GM20000 (cell line): Measurements from ENCODE around the gene KIAA0513.

Experiments used
- DNase-seq: peaks from one replicate; pipeline ENCODE4 v3.0.0; 2012; ENCODE audit warnings: low spot score
- CTCF ChIP-seq: IDR thresholded peaks from 2 replicates; pipeline ENCODE4 v1.5.1; 2012; ENCODE audit warnings: mild to moderate bottlenecking, control low read depth; ENCODE audit errors: extremely low read depth, missing control alignments

KIAA0513 gene

GRCh38 chr16:85103114-85104079, 75.8 kb downstream of the KIAA0513 start:
- no peak for DNase-seq
- TF ChIP-seq CTCF: no peak

DNA sequence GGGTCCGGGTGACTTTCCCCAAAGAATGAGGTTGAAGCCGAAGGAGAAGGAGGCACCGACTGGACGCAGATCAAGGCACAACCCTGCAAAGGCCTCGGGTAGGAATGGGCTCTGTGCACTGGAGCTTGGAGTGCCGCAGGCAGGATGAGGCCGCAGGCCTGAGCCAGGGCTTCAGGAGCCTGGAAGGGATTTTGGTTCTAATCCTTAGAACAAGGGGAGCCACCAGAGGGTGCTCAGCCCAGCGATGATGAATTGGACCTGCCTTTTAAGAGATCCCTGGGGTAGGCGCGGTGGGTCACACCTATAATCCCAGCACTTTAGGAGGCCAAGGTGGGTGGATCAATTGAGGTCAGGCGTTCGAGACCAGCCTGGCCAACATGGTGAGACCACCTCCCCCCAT, 76.6 kb downstream of the KIAA0513 start:
- DNase-seq: no peak
- no peak for TF ChIP-seq CTCF

GRCh38 chr16:85104821-85105391, 77.3 kb downstream of the KIAA0513 start:
- peak; percentile 50 for DNase-seq
- no peak for TF ChIP-seq CTCF

GRCh38 chr16:85105475-85105874, 77.9 kb downstream of the KIAA0513 start:
- no peak for TF ChIP-seq CTCF
- no peak for DNase-seq

GRCh38 chr16:85107083-85107482, 79.5 kb downstream of the KIAA0513 start:
- DNase-seq: no peak
- no peak for TF ChIP-seq CTCF

DNA sequence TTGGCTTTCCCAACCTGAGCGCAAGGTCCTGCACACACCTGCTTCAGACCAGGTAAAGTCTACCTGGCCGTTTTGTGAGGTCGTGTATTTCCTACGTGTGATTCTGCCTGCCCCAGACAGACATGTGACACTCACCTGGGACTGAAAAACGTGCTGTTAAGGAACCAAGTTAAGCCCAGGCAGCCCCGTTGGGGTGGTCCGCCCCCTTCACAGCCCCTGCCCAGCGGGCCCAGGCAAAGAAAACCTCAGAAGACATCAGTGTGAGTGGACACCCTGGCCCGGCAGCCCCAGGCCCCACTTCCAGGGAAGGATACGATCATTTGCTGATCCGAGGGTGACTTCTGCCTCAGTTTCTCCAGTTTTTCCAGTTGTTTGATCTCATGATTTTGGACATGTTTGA, 79.9 kb downstream of the KIAA0513 start:
- DNase-seq: no peak
- no peak for TF ChIP-seq CTCF

- no peak for TF ChIP-seq CTCF
Measured at GRCh38 chr16:85110105-85110504, 82.5 kb downstream of the KIAA0513 start.

More at GRCh38 chr16:85110105-85110504, 82.5 kb downstream of the KIAA0513 start:
- DNase-seq: no peak
